ENCODE data around the gene AP3D1. TPM values are rescaled to one million over a fixed set of nuclear protein-coding genes. Genes with fewer than 3 reads are reported as not detected.

The AP3D1 gene
- total RNA-seq, 1 experiment from 2014 or later = 103 TPM

DNA sequence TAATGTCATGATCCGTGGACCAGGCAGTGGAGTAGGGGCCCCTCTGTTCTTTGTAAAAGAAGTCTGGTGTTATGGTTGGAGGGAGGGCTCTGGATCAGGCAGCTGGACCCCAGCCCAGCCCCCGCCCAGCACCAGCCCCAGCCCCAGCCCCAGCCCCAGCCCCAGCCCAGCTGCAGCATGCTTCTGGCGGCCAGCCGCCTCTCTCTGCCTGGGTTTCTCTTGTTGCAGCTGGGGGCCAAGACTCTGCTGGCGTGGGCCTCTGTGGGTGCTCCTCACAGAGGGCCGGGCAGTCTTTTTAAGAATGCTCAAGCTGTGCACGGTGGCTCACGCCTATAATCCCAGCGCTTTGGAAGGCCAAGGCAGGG is 30.2 kb upstream of the AP3D1 start:
- Histone ChIP-seq H3K27me3 (ENCODE audit: low read length) (no peaks in the 10 kb centered on the region), H3K9me2 (replicated peaks; ENCODE audit: low read length) (no peaks in the 10 kb centered on the region), H3K4me2 (ENCODE audit: low read length) (no peak overlapping the region), H2AFZ (ENCODE audit: low read length) (no peak overlapping the region), H3F3A (ENCODE audit: low read length, unreplicated experiment) (no peaks in the 10 kb centered on the region), H3K4me3 (ENCODE audit: low read length) (no peak overlapping the region), H3K9me3 (ENCODE audit: low read length) (no peaks in the 10 kb centered on the region), H3K4me1 (ENCODE audit: insufficient read depth, low read length) (peaks cover 2% of the 10 kb centered on the region), H3K27ac (ENCODE audit: low read length) (no peak overlapping the region), H4K20me1 (ENCODE audit: low read length) (peaks cover 18% of the 10 kb centered on the region; the same call in 1 of the 2 replicates), H3K9ac (ENCODE audit: low read length) (no peak overlapping the region), H3K79me2 (ENCODE audit: low read length) (peaks cover 86% of the 10 kb centered on the region), H3K36me3 (ENCODE audit: low read depth, low read length) (no peaks in the 10 kb centered on the region)
- ATAC-seq (no peak), DNase-seq (no peak)
- intact Hi-C loops (cut with micrococcal nuclease) = no loop called here
- BruUV-seq (replicated peaks) = no TSS peak
- CTCF ChIA-PET = no interaction called here
- POLR2A ChIA-PET (ENCODE audit: unreplicated experiment) = no interaction called here
- TF ChIP-seq EZH2phosphoT487 (IDR thresholded peaks at IDR 0.05; ENCODE audit: borderline replicate concordance, low read length) (no peak), EZH2 (IDR thresholded peaks at IDR 0.05; ENCODE audit: low read length, unreplicated experiment) (no peak)
- TF ChIP-seq, protein P1, sequence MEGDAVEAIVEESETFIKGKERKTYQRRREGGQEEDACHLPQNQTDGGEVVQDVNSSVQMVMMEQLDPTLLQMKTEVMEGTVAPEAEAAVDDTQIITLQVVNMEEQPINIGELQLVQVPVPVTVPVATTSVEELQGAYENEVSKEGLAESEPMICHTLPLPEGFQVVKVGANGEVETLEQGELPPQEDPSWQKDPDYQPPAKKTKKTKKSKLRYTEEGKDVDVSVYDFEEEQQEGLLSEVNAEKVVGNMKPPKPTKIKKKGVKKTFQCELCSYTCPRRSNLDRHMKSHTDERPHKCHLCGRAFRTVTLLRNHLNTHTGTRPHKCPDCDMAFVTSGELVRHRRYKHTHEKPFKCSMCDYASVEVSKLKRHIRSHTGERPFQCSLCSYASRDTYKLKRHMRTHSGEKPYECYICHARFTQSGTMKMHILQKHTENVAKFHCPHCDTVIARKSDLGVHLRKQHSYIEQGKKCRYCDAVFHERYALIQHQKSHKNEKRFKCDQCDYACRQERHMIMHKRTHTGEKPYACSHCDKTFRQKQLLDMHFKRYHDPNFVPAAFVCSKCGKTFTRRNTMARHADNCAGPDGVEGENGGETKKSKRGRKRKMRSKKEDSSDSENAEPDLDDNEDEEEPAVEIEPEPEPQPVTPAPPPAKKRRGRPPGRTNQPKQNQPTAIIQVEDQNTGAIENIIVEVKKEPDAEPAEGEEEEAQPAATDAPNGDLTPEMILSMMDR (conservative IDR thresholded peaks at IDR 0.05; ENCODE audit: low read depth, low read length) = no peak

GRCh38 chr19:2180881-2181632 is 29.7 kb upstream of the AP3D1 start:
- Histone ChIP-seq H4K20me1 (ENCODE audit: low read length) (peaks cover 21% of the 10 kb centered on the region; the same call in 1 of the 2 replicates), H3K4me2 (ENCODE audit: low read length) (no peak overlapping the region), H3K9me2 (replicated peaks; ENCODE audit: low read length) (no peaks in the 10 kb centered on the region), H3K79me2 (ENCODE audit: low read length) (peaks cover 91% of the 10 kb centered on the region), H3K27ac (ENCODE audit: low read length) (no peak overlapping the region), H3F3A (ENCODE audit: low read length, unreplicated experiment) (no peaks in the 10 kb centered on the region), H3K27me3 (ENCODE audit: low read length) (no peaks in the 10 kb centered on the region), H2AFZ (ENCODE audit: low read length) (no peak overlapping the region), H3K36me3 (ENCODE audit: low read depth, low read length) (no peaks in the 10 kb centered on the region), H3K9me3 (ENCODE audit: low read length) (no peaks in the 10 kb centered on the region), H3K4me3 (ENCODE audit: low read length) (no peak overlapping the region), H3K4me1 (ENCODE audit: insufficient read depth, low read length) (peaks cover 8% of the 10 kb centered on the region), H3K9ac (ENCODE audit: low read length) (no peak overlapping the region)
- intact Hi-C loops (cut with micrococcal nuclease) = no loop called here
- ATAC-seq (no peak), DNase-seq (no peak)
- TF ChIP-seq, protein P1 (conservative IDR thresholded peaks at IDR 0.05; ENCODE audit: low read depth, low read length) = no peak
- TF ChIP-seq EZH2phosphoT487 (IDR thresholded peaks at IDR 0.05; ENCODE audit: borderline replicate concordance, low read length) (no peak), EZH2 (IDR thresholded peaks at IDR 0.05; ENCODE audit: low read length, unreplicated experiment) (no peak)
- CTCF ChIA-PET = no interaction called here
- POLR2A ChIA-PET (ENCODE audit: unreplicated experiment) = no interaction called here
- no TSS peak for BruUV-seq (replicated peaks)

DNA sequence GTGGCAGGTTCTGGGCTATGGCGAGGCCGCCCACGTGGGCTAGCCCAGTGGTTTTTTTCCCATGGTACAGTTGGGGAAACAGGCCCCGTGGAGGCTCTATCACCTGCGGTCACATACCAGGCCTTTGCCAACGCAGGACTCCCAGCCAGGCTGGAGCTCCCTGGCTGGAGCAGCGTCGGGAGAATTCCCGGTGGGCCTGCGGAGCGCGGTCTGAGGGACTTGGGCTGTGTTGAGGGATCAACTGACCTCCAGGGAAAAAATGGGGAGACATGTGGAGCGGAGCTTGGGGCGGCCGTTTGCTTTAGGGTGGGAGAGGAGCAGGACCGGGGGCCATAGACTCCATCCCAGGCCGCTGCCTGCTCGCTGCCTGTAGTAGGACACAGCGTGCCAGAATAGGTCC is 28.7 kb upstream of the AP3D1 start:
- TF ChIP-seq EZH2phosphoT487 (IDR thresholded peaks at IDR 0.05; ENCODE audit: borderline replicate concordance, low read length) (no peak), EZH2 (IDR thresholded peaks at IDR 0.05; ENCODE audit: low read length, unreplicated experiment) (no peak)
- TF ChIP-seq, protein P1 (conservative IDR thresholded peaks at IDR 0.05; ENCODE audit: low read depth, low read length) = no peak

More for the DNA sequence above, 28.7 kb upstream of the AP3D1 start:
- Histone ChIP-seq H3K27me3 (ENCODE audit: low read length) (no peaks in the 10 kb centered on the region), H2AFZ (ENCODE audit: low read length) (no peak overlapping the region), H3F3A (ENCODE audit: low read length, unreplicated experiment) (no peaks in the 10 kb centered on the region), H4K20me1 (ENCODE audit: low read length) (peaks cover 25% of the 10 kb centered on the region; the same call in 1 of the 2 replicates), H3K9ac (ENCODE audit: low read length) (no peak overlapping the region), H3K4me1 (ENCODE audit: insufficient read depth, low read length) (peaks cover 11% of the 10 kb centered on the region), H3K79me2 (ENCODE audit: low read length) (peaks cover 94% of the 10 kb centered on the region), H3K27ac (ENCODE audit: low read length) (no peak overlapping the region), H3K4me3 (ENCODE audit: low read length) (no peak overlapping the region), H3K9me2 (replicated peaks; ENCODE audit: low read length) (no peaks in the 10 kb centered on the region), H3K36me3 (ENCODE audit: low read depth, low read length) (no peaks in the 10 kb centered on the region), H3K9me3 (ENCODE audit: low read length) (no peaks in the 10 kb centered on the region), H3K4me2 (ENCODE audit: low read length) (no peak overlapping the region)
- no TSS peak for BruUV-seq (replicated peaks)
- ChIA-PET CTCF (no interaction called here), POLR2A (ENCODE audit: unreplicated experiment) (no interaction called here)
- DNase-seq (no peak), ATAC-seq (no peak)
- intact Hi-C loops (cut with micrococcal nuclease) = no loop called here

Data from PC-3 (cell line).